GM19023 (cell line): ENCODE results near the gene UCHL1.

Experiments
- ATAC-seq: cut with Tn5 transposase; IDR thresholded peaks from one replicate; pipeline ENCODE4 v1.9.1; 2021; ENCODE audit warnings: mild to moderate bottlenecking, moderate library complexity; ENCODE audit not compliant: unreplicated experiment

Gene UCHL1

DNA sequence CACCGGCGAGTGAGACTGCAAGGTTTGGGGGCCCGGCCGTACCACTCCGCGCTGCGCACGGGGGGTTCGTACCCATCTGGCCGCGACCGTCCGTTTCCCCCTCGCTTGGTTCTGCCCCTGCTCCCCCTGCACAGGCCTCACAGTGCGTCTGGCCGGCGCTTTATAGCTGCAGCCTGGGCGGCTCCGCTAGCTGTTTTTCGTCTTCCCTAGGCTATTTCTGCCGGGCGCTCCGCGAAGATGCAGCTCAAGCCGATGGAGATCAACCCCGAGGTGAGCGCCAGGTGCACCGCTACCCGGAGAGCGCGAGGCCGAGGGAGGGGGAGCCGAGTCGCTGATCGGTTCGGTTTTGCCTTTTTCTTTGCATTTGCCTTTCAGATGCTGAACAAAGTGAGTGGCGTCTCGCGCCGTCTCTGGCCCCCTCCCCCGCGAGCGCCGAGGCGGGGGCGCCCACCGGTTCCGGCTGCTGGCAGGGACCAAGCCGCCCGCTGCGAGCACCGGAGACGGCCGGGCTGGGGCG, at the start of gene UCHL1:
Gene UCHL1, plus strand, starts transcription at position 189 of the 517 bp plus-strand sequence. Its CDS starts 49 bp downstream, at position 238.
- ATAC-seq = peak; percentile 40

DNA sequence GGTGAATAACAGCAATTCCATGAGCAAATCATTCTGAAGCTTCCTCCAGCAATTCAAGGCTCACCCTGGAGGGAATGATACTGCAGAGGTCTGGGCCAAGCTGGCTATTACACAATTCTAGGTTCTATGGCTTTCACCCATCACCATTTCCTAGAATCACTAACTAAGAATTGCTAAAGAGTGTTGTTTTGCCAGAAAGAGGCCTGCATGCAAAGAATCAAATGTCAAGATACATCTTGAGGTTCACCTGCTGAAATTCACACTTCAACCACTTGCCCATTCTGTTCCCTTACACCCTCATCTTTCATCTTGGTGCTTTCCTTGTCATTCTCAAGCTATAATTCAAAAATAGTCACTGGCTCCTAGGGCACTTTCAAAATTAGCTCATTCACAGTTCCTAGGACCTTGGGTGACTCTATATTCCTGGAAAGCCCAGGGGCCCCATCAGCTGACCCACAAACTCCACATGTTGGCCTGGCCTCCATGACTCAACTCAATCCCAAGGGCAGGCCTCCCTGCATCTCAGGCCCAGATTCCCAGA, 49.4 kb upstream of the UCHL1 start:
- ATAC-seq = no peak

DNA sequence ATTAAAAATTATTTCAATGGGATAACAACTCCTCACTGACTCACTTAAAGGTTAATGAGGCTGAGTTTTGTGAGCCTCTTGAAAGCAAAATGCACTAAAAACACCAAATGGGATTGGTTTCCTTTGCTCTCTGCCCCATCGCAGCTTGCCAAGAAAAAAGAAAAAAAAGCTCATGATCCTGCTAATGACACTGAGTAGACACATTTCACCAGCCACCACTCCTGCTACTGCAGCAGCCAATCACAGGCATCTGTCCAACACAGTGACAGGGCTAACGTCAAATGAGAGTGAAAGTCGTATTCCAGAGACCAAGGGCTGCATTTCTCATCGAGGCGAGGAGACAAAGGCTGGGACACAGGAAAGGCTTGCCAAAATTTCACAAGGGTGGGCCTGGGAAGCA, 47.5 kb upstream of the UCHL1 start:
- no peak for ATAC-seq

DNA sequence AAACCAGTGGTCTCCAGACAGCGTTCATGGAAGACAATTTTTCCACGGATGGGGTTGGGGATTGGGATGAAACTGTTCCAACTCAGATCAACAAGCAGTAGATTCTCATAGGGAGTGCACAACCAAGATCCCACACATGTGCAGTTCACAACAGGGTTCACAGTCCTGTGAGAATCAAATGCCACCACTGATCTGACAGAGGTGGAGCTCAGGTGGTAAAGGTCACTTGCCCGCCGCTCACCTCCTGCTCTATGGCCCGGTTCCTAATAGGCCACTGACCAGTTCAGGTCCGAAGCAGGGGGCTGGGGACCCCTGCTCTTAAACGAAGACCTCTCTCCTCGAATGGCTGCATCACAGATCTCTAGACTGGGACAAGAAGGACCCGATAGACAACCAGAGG, 46.8 kb upstream of the UCHL1 start:
- ATAC-seq = no peak

- no peak for ATAC-seq
Observed at GRCh38 chr4:41211951-41212615, 44.6 kb upstream of the UCHL1 start.

GRCh38 chr4:41212616-41213203, 44.0 kb upstream of the UCHL1 start:
- ATAC-seq = no peak

DNA sequence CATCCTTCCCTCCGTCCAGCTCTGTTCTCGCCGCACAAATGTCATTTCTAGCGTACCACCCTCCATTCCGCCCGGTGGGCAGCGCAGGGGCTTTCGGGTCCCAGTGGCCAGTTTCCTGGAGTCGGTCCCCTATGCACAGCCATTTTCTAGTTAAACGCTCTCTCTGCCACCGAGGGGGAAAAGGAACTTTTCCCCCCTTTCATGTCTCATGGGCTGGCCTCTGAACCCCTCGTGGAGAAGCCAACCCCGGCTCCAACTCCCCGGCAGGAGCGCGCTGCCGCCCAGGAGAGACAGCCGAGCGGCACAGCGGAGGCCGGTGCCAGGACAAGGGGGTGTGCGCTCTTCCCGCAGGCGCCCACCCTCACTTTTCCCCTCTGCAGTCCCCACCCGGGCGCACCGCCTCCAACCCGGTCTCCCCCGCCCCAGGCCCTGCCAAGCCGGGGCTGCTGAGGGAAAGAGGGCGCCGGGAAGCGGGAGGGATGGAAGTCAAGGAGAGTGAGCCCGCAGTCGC, 43.0 kb upstream of the UCHL1 start:
- peak; percentile 17 for ATAC-seq

- peak; percentile 51 for ATAC-seq
Observed at GRCh38 chr4:41214136-41214824, 42.4 kb upstream of the UCHL1 start, which contains the start of gene APBB2. APBB2 (minus strand) TSS chr4:41214542; CDS start chr4:41033254, 181,288 bp downstream.

GRCh38 chr4:41214825-41215146, 41.9 kb upstream of the UCHL1 start:
- peak; percentile 1 for ATAC-seq

DNA sequence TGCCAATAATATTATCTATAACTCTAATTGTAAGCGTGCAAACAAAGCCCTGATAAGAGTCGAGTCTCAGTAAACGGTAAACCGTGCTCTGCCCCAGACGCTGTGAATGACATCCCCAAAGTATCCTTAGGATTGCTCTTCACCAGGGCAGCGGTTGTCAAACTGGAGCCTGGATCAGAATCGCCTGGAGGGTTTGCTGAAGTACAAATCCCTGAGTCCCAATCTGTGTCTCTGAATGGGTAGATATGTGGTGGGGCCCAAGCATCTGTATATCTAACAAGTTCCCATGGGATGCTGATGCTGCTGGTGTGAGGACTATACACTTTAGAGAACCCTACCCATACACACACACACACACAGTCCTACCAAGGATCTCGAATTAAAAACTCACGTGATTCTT, 41.6 kb upstream of the UCHL1 start:
- ATAC-seq = no peak

DNA sequence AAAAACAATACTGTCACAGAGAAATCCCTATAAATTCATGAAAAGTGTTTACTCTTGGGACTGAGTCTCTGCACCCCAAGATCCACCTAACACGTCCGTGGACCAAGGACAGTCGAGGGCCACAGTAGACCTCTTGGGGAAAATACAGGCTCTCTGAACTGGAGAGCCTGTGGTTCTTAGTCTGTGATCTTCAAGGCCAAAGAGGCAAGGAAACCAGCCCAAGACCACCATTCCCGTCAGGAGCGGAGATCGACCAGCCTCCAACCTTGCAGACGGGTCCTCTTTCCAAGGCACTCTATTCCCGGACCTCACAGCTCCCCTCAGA, 40.8 kb upstream of the UCHL1 start:
- ATAC-seq = no peak

GRCh38 chr4:41216294-41217019, 40.3 kb upstream of the UCHL1 start:
- peak; percentile 50 for ATAC-seq

DNA sequence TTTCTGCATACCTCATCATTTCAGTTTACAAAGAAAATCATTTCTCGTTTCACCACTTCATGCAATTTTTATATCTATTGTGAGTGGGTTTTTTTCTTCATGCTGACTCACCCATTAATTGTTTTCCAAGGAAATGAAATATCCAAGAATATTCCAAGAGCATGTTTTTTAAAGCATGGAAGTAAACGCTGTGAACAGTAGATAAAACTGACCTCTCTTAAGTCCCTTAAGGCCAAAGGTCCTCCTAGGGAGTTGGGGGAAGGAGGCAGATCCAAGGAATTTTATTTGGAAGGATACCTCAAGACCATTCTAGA, 39.8 kb upstream of the UCHL1 start:
- no peak for ATAC-seq

DNA sequence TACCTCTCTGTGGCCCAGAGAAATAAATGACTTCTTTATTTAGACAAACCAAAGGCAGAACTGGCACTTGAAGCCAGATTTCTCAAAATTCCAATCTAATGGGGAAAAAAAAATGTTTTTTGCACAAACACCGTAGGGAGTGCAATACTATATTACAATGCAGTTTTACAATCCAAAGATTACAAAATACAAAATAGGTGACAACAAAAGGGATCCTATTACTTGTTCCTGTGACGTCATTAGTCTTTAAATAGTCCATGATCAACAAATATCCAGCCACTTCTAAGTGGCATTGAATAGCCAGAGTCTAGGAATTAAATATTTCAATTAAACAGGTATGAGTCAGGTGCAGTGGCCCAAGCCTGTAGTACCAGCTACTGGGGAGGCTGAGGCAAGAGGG, 39.4 kb upstream of the UCHL1 start:
- no peak for ATAC-seq

DNA sequence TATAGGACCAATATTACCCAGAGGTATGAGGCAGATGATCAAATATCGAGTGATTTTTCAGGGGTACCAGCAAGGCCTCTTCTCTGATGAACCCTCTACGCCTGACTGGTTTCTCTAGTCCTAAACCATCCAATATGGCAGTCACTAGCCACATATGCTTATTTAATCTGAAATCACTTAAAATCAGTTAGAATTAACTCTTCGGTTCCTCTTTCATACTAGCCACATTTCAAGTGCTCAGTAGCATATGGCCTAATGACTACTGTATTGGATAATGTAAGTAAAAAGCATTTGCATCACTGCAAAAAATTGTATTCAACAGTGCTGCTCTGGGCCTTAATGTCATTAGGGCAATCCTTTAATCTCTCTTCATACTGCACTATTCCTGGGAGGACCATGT, 38.0 kb upstream of the UCHL1 start:
- no peak for ATAC-seq

DNA sequence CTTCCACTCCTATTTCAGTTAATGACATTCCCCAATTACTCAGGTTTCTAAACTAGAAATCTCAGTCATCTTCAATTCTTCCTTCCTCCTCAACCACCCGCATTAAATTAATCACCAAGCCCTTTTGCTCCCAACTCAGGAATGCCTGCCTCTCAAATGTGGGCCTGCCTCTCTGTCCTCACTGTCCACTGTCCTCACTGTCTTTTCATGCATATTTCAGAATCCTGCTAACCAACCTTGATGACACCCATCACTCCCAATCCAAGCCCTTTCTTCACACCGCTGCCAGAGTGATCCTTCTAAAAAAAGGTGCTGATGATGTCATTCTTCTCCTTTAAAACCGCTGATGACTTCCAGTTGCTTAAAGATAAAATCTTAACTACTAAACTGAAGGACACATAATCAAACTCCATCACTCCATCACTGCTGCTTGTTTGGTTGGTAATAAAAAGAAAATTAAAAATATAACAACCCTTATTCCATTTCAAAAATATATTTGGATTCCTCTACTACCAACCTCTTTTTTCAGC, 37.2 kb upstream of the UCHL1 start:
- ATAC-seq = no peak

DNA sequence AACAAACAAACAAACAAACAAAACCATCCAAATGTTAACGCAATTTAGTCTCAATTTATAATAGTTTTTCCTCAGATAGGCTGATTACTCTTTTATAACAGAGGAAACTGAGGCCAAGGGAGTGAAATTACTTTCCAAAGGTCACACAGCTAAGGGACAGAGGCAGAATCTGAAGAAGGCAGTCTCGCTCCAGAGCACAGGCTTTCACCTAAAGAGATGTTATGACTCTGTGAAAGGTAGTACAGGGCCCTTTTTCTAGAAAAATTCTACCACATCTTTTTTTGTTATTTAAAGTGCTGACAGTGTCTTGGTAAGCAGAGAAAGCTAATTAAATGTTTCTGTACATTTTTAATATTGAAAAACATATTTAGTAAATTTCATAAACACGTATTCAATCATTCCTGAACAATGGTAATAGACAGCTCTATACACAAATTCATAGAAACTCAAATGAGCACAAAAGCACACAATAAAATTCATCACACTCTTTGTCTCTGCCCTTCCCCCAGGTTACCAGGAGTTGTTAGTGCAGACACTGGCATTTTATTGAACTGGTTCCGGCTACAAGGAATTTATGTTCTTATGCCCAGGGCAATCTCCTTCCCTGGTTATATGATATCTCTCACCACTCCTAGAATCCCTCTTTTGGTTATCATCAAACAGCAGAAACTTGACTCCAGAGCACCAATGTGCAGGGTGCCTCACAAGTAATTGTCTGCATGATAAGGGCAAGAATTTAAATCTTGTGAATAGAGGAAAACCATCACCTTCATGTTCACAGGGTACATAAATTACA, 34.7 kb upstream of the UCHL1 start:
- no peak for ATAC-seq

- ATAC-seq = no peak
Observed at GRCh38 chr4:41227902-41228301, 28.8 kb upstream of the UCHL1 start.

DNA sequence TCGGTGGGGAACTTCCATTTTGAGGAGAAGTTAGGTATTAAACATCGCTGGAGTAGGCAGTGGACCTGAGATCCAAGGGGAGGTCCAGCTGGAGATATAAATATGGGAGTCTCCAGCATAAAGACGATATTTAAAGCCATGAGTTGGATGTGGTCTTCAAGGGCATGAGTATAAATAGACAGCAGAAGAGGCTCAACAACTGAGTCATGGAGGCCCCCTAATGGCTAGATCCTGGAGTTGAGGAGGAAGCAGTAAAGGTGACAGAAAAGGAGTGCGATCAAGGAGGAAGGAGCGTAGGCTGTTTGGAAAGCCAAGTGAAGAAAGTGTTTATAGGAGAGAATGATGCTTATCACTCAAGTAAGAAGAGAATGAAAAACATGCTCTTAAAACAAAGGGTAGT, 24.3 kb upstream of the UCHL1 start:
- ATAC-seq = no peak

- no peak for ATAC-seq
Observed at GRCh38 chr4:41232856-41233255, 23.9 kb upstream of the UCHL1 start.
